Subcutaneous preadipocyte (primary cell): Measurements from ENCODE around the gene RPS6KA1. TPM values are rescaled to one million over a fixed set of nuclear protein-coding genes. Genes with fewer than 3 reads are reported as not detected.

Source experiments
- small RNA-seq: library from RNA; depleted of rRNA; stranded (forward); fragments of <200 nt; gene quantifications from one replicate; pipeline ENCODE3, GENCODE V24; 2012
- total RNA-seq: library from RNA; depleted of rRNA; stranded (reverse); fragments of >200 nt; gene quantifications from 2 replicates; pipeline ENCODE4 v1.2.3, GENCODE V29; 2012

RPS6KA1 gene
- total RNA-seq, result 3.7 and 7.0 TPM in 2 replicates

GRCh38 chr1:26529655-26530409 lies at the start of gene RPS6KA1:
Gene RPS6KA1, plus strand, starts transcription at chr1:26529761. Its CDS starts 160 bp downstream, at chr1:26529921.

Small RNAs within 50 kb of the gene (small RNA-seq; reads per million reads assigned to genes)
- gene MIR1976 (not detected), gene RF00019 (not detected), gene RNU7-29P (not detected)

Other genes starting within 250 kb of the RPS6KA1 start
- gene SH3BGRL3, start 249.7 kb upstream of the RPS6KA1 start, total RNA-seq, result 66.3 and 69.1 TPM in 2 replicates
- 6.5 and 8.8 TPM in 2 replicates for gene UBXN11, start 223.1 kb upstream of the RPS6KA1 start, total RNA-seq
- 0.98 TPM in 1 of 2 replicates, not detected in the other for gene CD52, start 211.8 kb upstream of the RPS6KA1 start, total RNA-seq
- gene CRYBG2, start 175.6 kb upstream of the RPS6KA1 start, total RNA-seq, result not detected in 2 replicates
- gene ZNF683, start 157.0 kb upstream of the RPS6KA1 start, total RNA-seq, result not detected in 2 replicates
- gene LIN28A, start 118.9 kb upstream of the RPS6KA1 start, total RNA-seq, result not detected in 2 replicates
- gene DHDDS, start 97.4 kb upstream of the RPS6KA1 start, total RNA-seq, result 49.6 and 49.9 TPM in 2 replicates
- gene HMGN2, start 57.3 kb upstream of the RPS6KA1 start, total RNA-seq, result 273 and 293 TPM in 2 replicates
- 17.6 and 30.9 TPM in 2 replicates for gene ARID1A, start 166.3 kb downstream of the RPS6KA1 start, total RNA-seq